Tracheal epithelial cell (primary cell): Measurements from ENCODE around the gene YARS2. TPM values are rescaled to one million over a fixed set of nuclear protein-coding genes. Genes with fewer than 3 reads are reported as not detected.

ENCODE experiments used
- total RNA-seq: library from RNA; depleted of rRNA; stranded (reverse); fragments of >200 nt; gene quantifications from 2 replicates; pipeline ENCODE4 v1.2.1, GENCODE V29; 2014

The YARS2 gene
- total RNA-seq: 37.1 and 47.7 TPM in 2 replicates

DNA sequence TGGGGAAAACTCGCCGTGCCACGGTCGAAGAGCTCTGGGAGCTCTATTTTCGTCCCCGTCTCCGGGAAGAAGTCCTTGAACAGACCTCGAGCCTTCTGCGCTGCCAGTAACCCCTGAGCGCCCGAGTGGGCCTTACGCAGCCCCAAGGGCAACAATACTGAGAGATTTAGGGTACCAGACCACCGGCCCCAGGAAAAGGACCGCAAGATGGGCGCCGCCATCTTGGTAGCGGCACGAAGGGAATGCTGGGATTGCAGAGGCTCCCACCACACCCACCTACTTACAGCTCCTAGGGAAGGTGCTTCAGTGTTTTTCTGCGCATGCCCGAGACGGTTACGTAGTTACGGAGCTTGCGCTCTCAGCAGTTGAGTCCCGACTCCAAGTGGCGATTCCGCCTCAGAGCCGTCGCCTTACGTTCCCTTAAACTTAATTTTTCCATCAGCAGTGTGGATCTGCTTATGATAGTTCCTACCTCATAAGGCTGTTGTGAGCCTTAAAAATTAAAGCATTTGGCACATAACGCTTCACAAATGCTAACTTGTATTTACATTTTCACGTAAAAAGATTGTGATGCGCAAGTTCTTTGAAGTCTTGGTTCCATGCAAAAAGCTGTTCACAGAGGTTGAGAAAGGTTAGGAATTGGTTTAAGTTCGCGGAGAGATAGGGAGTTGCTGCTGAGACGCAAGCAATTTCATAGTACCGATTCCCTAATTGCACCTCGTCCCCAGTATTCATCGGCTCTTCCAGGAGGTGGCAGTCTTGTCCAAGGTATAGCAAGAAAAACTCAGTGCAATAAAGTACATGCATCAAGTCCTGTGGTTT, at the start of gene YARS2:
Gene YARS2 (minus strand): TSS at position 244 of the 822 bp plus-strand sequence. CDS start 23 bp downstream, at position 221.

Other genes with a start within 250 kb of the YARS2 start
- gene DNM1L, start 76.6 kb downstream of the YARS2 start, total RNA-seq: 56.6 and 69.9 TPM in 2 replicates
- gene PKP2, start 140.9 kb upstream of the YARS2 start, total RNA-seq: 59.0 and 61.4 TPM in 2 replicates